Breast epithelium (tissue), 3 donors: Measurements from ENCODE around the gene NECTIN1.

Experiments used
- POLR2A ChIP-seq: fragments of 450-650 bp; IDR thresholded peaks from one replicate; pipeline ENCODE4 v1.6.1; 2016; ENCODE audit warnings: antibody characterized with exemption, mild to moderate bottlenecking, moderate library complexity
- TF ChIP-seq, protein P1 (sequence below), 3 donors: fragments of 450-650 bp; IDR thresholded peaks; one replicate each; pipeline ENCODE4 v1.5.1; 2016 to 2017; ENCODE audit warnings: antibody characterized with exemption in 3 of 3, mild to moderate bottlenecking in 3 of 3, moderate library complexity in 3 of 3

DNA sequence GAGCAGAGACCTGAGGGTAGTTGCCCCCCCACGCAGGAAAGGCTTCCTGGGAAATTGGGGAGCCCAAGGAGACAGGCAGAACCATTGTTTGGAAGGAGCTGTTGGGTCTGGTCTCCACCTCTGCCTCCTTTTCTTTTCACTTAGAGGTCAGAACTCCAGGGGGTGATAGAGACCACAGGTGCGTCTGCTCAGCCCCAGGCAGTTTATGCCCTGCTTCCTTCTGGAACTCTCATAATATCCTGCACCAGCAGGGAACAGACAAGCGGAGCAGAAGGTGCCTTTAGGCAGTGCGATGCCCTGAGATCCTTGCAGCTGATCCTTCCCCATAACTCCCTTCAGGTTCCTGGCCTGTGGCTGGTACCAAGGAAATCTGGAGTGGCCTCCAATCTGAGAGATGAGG, 120.2 kb downstream of the NECTIN1 start:
- TF ChIP-seq, protein P1, sequence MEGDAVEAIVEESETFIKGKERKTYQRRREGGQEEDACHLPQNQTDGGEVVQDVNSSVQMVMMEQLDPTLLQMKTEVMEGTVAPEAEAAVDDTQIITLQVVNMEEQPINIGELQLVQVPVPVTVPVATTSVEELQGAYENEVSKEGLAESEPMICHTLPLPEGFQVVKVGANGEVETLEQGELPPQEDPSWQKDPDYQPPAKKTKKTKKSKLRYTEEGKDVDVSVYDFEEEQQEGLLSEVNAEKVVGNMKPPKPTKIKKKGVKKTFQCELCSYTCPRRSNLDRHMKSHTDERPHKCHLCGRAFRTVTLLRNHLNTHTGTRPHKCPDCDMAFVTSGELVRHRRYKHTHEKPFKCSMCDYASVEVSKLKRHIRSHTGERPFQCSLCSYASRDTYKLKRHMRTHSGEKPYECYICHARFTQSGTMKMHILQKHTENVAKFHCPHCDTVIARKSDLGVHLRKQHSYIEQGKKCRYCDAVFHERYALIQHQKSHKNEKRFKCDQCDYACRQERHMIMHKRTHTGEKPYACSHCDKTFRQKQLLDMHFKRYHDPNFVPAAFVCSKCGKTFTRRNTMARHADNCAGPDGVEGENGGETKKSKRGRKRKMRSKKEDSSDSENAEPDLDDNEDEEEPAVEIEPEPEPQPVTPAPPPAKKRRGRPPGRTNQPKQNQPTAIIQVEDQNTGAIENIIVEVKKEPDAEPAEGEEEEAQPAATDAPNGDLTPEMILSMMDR (IDR thresholded peaks at IDR 0.05), result no peak
- no peak for TF ChIP-seq POLR2A
